LNCaP clone FGC (cell line): ENCODE results near the gene MLKL.
"Not testable (repeated sequence)": the region's sequence is repeated elsewhere in the genome, so short reads cannot be mapped to it uniquely, and the experiment has no call there.

Experiments used
- DNase-seq: peaks from one replicate; pipeline ENCODE4 v3.0.0-alpha.2; 2011; ENCODE audit warnings: low read depth
- H3K4me3 ChIP-seq: 2 replicates; pipeline ENCODE4 v1.5.1; 2011; ENCODE audit warnings: mild to moderate bottlenecking, low read depth, low read length, control low read depth
- TF ChIP-seq, protein P1 (sequence below): IDR thresholded peaks from 2 replicates; pipeline ENCODE4 v1.5.1; 2012; ENCODE audit warnings: mild to moderate bottlenecking; ENCODE audit not compliant: control insufficient read depth, insufficient read depth; ENCODE audit errors: extremely low read depth

MLKL gene

DNA sequence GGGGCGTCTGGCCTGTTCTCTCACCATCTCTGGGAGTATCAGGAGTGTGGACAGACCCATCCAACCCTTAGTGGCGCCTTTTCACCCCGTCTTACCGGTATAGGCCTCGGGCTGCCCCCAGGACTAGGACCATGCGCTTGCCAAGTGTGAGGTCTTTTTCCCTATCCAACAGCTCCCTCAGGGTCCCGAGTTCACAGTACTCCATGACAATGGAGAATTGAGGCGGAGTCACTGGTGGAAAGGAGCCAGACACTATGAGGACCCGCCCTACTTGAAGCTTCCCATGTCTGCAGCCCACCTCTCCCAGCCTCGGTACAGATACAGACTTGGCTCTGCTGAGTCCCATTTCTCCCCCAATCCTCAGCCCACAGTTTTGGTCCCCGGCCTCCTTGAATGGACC lies 18.1 kb downstream of the MLKL start:
- H3K4me3 ChIP-seq = no peak overlapping the region
- TF ChIP-seq, protein P1, sequence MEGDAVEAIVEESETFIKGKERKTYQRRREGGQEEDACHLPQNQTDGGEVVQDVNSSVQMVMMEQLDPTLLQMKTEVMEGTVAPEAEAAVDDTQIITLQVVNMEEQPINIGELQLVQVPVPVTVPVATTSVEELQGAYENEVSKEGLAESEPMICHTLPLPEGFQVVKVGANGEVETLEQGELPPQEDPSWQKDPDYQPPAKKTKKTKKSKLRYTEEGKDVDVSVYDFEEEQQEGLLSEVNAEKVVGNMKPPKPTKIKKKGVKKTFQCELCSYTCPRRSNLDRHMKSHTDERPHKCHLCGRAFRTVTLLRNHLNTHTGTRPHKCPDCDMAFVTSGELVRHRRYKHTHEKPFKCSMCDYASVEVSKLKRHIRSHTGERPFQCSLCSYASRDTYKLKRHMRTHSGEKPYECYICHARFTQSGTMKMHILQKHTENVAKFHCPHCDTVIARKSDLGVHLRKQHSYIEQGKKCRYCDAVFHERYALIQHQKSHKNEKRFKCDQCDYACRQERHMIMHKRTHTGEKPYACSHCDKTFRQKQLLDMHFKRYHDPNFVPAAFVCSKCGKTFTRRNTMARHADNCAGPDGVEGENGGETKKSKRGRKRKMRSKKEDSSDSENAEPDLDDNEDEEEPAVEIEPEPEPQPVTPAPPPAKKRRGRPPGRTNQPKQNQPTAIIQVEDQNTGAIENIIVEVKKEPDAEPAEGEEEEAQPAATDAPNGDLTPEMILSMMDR = no peak
- no peak for DNase-seq

DNA sequence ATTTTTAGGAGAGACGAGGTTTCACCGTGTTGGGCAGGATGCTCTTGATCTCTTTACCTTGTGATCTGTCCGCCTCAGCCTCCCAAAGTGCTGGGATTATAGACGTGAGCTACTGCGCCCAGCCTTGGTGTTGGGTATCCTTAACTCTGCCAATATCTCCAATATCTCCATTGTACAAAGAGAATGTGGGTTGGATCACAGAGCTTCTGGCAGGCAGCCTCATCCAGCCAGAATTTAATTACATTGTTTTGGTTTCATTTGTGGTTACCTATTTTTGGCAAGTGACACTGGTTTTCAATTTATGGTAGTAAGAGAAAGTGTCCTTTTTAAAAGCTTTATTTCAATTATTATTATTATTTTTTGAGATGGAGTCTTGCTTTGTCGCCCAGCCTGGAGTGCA lies 20.0 kb downstream of the MLKL start:
- no peak overlapping the region for H3K4me3 ChIP-seq
- TF ChIP-seq, protein P1 = no peak
- DNase-seq = no peak

DNA sequence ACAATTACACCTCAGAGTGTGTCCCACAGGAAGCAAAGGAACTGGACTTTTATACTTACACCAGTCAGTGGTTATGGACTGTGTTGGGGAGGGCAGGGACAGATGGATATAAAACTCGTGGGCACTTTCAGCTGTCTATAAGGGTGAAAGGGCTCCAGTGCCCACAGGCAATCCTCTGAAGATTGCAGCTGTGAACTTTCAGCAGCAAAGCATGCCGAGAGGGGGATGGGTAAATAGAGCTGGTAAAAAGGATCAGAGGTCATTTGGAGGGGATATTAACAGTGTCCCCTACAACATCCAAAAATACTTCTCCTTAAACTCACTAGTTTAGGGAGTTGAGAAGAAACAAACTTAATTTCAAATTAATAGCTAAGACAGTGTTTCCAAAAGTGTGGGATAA lies 20.7 kb downstream of the MLKL start:
- DNase-seq = no peak
- TF ChIP-seq, protein P1 = no peak

DNA sequence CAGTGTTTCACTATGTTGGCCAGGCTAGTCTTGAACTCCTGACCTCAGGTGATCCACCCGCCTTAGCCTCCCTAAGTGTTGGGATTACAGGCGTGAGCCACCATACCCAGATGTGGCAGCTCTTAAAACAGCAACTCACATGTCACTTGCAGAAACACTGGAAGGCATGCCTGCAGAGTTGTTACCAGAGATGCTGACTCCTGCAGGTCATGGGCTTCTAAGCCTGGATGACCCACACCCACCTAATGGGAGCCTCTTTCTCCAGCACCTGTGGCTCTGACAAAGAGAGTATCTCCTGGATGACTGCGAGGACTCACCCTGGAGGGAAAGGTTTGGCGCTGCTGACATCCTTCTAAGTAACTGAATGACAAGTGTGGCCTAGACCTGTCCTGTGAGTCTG lies 22.8 kb downstream of the MLKL start:
- no peak for DNase-seq
- H3K4me3 ChIP-seq = no peak overlapping the region
- TF ChIP-seq, protein P1 = no peak

More for the DNA sequence above, 20.7 kb downstream of the MLKL start:
- no peak overlapping the region for H3K4me3 ChIP-seq

DNA sequence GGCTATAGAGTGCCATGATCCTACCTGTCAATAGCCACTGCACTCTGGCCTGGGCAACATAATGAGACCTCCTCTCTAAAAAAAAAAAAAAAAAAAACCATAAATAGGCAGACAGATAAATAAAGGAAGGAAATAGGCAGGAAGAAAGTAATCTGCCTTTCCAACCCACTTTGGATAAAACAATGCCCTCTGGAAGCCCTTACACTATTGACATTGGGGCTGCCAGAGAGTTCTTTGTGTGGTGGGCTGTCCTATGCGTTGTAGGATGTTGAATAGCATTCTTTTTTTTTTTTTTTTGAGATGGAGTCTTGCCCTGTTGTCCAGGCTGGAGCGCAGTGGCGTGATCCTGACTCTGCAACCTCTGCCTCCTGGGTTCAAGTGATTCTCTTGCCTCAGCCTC lies 26.8 kb downstream of the MLKL start:
- H3K4me3 ChIP-seq = no peak overlapping the region
- no peak for DNase-seq
- TF ChIP-seq, protein P1 = no peak

DNA sequence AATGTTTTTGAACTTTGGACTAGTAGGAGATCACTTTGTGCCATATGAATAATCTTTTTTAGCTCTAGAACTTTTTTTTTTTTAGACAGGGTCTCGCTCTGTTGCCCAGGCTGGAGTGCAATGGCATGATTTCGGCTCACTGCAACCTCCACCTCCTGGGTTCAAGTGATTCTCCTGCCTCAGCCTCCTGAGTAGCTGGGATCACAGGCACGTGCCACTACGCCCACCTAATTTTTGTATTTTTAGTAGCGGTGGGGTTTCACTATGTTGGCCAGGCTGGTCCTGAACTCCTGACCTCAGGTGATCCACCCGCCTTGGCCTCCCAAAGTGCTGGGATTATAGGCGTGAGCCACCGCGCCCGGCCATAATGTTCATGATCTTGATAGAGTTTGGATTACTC lies 31.8 kb downstream of the MLKL start:
- not testable (repeated sequence) for DNase-seq

DNA sequence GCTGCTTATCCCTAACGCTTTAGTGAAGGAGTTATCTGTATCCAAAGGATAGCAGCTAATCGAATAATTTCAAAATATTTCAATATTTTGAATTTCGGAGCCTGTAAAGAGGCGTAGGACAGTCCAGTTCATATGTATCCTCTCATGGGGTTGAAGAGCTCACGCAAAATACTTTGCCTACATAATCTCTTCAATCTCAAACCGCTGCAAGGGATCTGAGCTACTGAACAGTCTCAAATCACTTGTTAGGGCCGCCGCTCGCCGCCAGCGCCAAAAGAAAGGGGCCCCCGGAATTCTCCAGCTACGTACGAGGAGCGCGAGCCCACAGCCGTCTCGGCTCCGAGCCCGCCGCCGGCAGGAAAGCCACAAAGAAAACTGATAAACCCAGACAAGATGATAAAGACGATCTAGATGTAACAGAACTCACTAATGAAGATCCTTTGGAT lies 33.4 kb downstream of the MLKL start:
- TF ChIP-seq, protein P1 = no peak
- no peak for DNase-seq
- H3K4me3 ChIP-seq = peak overlapping the region; percentile 94

More for the DNA sequence above, 31.8 kb downstream of the MLKL start:
- H3K4me3 ChIP-seq = not testable (repeated sequence)
